Esophagus mucosa (tissue), 1 donor: ENCODE data around the gene CFAP20DC. TPM values are rescaled to one million over a fixed set of nuclear protein-coding genes. Genes with fewer than 3 reads are reported as not detected.
A peak's percentile ranks its signal among the peaks of the same experiment; 100 is the strongest.
"Not testable (repeated sequence)": the region's sequence is repeated elsewhere in the genome, so short reads cannot be mapped to it uniquely, and the experiment has no call there.

Source experiments
- ATAC-seq: fragments of 200-7000 bp; cut with Tn5 transposase; one replicate; pipeline ENCODE4 v1.9.1; 2020
- total RNA-seq: library from RNA; stranded (reverse); gene quantifications from one replicate; pipeline ENCODE4 v1.2.4, GENCODE V29; 2023
- donor health status: DM: yes; HTN: yes; CAD: no.

CFAP20DC gene
- total RNA-seq, 1 donor from 2014 or later = 8.7 TPM

- ATAC-seq = no peak
These were observed 183.7 kb downstream of the CFAP20DC start for GRCh38 chr3:58866079-58866478.

DNA sequence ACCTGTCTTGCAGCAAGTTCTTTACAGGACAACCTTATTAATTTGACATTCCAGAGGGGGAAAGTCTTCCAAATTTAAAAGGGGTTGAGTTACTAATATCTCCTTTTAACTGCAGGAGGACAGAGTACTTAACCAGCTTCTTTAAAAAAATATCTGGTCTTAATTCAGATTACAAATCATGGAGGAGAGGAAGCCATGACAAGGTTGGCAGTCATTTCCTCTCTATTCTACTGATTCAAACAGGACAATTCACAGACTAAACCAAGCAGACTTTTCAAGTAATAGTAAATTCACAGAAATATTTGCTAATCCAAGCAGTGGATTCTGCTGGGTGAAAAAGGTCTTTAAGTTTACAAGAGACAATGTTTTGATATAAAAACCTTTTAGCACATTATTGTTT, 185.3 kb downstream of the CFAP20DC start:
- ATAC-seq = no peak

- no peak for ATAC-seq
These were observed 186.6 kb downstream of the CFAP20DC start for GRCh38 chr3:58863206-58863605.

- no peak for ATAC-seq
These were observed 188.3 kb downstream of the CFAP20DC start for GRCh38 chr3:58861551-58861950.

GRCh38 chr3:58858126-58858525, 191.7 kb downstream of the CFAP20DC start:
- ATAC-seq = no peak

DNA sequence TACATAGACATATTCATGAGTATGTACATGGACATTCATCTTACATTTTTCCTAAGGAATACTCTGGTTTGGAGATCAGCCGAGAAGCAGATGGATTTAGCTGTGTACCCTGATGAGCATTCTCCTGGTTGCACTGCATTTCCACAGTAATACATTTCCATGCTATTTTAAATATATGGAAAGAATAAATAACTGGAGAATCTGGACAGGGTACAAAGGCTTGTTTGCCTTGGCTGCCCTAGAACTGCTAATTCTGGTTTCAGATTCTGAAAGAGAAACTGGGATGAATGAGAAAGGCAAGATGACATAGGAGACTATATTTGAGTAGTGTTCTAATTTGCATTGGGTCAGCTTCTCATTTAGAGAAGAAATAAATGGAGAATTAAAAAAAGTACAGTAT, 192.4 kb downstream of the CFAP20DC start:
- ATAC-seq = no peak

DNA sequence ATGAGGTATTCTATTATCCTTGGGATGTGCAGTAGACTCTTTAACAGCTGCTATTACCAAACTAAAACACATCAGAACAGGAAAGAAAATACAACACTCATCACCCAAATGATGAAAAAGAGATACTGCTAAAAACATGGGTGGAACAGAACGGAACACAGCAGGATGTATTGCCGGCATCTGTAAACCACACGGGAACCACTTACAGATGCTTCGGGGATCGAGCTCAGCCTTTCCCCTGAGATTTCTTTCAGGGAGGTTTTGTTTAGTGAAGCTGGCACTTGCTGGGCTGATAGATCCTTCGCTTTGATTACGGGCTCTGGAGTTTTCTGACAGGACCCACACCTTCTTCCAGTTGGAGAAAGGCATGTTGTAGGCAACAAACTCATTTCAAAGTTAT, 201.0 kb downstream of the CFAP20DC start:
- no peak for ATAC-seq

DNA sequence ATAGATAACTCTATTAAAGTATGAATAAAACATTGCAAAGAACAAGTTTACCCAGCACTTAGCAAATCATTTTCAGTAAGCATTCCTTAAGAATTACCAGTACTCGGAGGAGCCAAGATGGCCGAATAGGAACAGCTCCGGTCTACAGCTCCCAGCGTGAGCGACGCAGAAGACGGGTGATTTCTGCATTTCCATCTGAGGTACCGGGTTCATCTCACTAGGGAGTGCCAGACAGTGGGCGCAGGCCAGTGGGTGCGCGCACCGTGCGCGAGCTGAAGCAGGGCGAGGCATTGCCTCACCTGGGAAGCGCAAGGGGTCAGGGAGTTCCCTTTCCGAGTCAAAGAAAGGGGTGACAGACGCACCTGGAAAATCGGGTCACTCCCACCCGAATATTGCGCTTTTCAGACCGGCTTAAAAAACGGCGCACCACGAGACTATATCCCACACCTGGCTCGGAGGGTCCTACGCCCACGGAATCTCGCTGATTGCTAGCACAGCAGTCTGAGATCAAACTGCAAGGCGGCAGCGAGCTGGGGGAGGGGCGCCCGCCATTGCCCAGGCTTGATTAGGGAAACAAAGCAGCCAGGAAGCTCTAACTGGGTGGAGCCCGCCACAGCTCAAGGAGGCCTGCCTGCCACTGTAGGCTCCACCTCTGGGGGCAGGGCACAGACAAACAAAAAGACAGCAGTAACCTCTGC, 207.6 kb downstream of the CFAP20DC start:
- ATAC-seq = not testable (repeated sequence)

GRCh38 chr3:58840949-58841348, 208.9 kb downstream of the CFAP20DC start:
- ATAC-seq = no peak

DNA sequence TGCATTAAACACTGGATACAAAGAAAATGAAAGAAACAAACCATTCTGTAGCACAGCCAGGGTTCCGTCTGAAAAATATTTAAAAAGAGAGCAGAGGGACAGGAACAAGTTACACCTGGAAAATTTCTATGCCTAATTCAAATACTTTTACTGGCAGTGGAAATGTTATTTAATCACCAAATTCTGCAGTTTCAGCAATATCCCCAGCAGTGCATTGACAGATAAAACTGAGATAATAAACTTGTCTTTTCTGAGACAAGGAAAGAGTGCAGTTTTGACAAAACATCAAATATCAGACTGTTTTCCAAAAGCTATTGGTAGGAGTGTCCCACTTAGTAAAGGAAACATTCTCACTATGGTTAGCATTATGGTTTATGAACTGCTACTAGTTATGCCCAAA, 209.9 kb downstream of the CFAP20DC start:
- ATAC-seq = no peak

- no peak for ATAC-seq
These were observed 210.6 kb downstream of the CFAP20DC start for GRCh38 chr3:58839187-58839586.

DNA sequence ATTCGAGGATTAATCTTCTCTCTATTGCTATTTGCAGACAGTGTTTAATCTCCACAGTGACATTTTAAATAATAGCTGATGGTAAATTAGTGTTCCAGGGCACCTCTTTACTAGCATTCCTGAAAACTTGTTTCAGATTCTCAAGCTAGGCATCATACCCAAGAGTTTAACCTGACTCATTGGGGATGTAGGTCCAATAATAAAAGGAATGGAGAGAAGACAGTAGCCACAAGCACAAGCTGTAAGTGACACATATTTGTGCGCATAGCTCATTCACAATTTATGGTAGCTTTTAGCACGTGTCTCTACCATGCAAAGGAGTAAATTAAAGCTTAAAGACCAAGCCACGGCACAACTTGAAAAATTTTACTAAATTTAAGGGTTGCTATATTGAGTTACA, 212.0 kb downstream of the CFAP20DC start:
- no peak for ATAC-seq

- ATAC-seq = no peak
These were observed 212.5 kb downstream of the CFAP20DC start for GRCh38 chr3:58837141-58837843.

GRCh38 chr3:58835086-58835485, 214.7 kb downstream of the CFAP20DC start:
- no peak for ATAC-seq

DNA sequence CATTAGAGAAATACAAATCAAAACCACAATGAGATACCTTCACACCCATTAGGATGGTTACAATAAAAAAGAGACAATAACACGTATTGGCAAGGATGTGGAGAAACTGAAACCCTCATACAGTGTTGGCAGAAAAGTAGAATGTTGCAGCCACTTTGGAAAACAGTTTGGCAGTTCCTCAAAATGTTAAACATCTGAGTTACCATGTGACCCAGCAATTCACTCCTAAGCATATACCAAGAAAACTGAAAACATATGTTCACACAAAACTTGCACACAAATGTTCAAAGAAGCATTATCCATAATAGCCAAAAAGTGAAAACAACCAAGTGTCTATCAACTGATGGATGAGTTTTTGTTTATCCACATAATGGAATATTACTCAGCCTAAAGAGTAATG, 216.3 kb downstream of the CFAP20DC start:
- ATAC-seq = no peak

- ATAC-seq = no peak
These were observed 220.4 kb downstream of the CFAP20DC start for GRCh38 chr3:58829321-58830000.

- no peak for ATAC-seq
These were observed 225.0 kb downstream of the CFAP20DC start for GRCh38 chr3:58824777-58825176.

DNA sequence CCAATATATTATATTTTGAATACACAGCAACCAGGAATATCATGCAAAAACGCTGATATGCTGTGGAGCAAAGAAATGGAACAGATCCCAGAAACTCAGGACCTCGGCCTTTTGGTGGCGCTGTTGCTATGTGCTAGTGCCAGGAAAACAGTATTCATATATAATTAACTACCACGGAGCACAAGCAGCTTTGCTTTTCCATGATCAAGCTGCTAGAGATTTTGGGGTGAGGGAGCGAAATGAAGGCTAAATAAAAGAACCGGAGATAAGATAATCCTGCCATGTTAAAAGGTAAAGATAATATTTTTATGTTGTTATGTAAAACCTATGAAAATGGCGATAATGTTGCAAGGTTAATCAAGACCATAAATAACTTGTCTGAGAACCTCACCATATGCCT, 225.5 kb downstream of the CFAP20DC start:
- peak; percentile 53 for ATAC-seq

DNA sequence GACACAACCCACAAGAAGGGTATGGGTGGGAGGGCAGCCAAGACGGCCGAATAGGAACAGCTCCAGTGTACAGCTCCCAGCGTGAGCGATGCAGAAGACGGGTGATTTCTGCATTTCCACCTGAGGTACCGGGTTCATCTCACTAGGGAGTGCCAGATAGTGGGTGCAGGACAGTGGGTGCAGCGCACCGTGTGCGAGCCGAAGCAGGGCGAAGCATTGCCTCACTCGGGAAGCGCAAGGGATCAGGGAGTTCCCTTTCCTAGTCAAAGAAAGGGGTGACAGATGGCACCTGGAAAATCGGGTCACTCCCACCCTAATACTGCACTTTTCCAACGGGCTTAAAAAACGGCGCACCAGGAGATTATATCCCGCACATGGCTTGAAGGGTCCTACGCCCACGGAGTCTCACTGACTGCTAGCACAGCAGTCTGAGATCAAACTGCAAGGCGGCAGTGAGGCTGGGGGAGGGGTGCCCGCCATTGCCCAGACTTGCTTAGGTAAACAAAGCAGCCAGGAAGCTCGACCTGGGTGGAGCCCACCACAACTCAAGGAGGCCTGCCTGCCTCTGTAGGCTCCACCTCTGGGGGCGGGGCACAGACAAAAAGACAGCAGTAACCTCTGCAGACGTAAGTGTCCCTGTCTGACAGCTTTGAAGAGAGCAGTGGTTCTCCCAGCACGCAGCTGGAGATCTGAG, 243.1 kb downstream of the CFAP20DC start:
- ATAC-seq = not testable (repeated sequence)

DNA sequence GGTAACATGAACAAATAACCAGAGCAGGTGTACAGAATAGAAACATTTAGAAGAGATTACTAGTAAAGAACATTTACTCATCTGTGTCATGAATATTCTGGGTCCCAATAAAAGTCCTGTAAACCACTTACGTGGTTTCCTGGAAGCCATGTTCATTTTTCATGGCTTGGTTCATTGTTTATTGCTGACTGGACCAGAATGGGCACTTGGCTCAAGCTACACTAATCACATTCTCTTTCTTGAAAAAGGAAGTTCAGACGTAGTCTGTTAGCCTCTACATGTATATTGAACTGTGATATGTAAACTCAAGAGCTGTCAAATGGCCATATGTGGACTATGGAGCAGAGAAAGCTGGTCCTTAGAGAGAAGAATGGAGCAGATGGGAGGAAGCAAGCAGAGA, 244.9 kb downstream of the CFAP20DC start:
- ATAC-seq = no peak

DNA sequence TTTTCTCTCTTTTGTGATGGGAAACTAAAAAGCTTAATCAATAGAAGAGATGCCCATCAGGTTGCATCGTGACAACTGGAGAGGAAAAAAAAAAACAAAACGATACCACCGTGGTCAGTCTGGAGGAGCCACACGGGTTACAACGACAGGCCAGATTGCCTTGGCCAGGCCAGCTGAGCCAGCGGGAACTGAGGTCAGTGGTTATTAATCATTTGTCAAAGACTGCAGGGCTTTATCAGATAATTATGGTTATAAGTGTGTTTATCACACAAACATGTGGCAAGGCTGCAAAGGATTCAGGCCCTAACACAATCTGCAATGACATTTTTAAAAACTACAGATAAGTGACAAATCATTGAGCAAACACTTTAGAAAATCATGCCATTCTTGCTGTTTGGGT, 248.3 kb downstream of the CFAP20DC start:
- ATAC-seq = no peak

DNA sequence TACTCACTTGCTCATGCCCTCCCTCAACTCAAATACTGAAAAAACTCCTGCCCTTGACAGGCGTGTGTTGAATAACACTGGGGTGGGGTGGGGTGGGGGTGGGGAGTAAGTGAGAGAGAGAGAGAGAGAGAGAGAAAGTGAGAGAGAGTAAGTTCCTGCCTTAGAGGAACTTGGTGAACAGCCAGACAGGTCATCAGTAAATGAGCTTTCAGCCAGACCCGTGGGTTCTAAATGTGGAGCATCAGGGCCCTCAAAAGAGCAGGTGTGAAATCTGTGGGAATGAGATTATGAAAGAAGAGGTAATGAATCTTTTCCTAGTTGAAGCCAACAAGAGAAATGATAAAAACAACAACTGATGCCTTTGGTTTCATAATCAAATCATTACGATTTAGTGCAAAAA, 248.9 kb downstream of the CFAP20DC start:
- ATAC-seq = no peak

DNA sequence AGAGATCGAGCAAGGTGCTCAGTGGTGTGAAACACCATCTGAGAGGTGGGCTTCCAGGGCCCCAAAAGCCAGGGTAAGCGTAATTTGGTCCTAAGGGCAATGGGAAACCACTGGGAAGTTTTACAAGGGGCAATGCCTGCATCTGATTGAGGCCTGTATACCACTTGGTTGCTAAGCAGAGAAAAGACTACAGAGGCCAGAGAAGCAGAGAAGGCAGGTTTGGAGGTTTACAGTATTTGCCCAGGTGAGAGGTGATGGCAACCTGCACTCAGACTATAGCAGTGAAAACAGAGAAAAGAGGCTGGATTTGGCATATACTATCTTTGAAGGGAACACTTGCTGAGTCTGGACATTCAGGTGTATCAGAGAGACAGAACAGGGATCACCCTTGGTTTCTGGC, 249.8 kb downstream of the CFAP20DC start:
- ATAC-seq = no peak
